Measurements from ENCODE around the gene MVK.

DNA sequence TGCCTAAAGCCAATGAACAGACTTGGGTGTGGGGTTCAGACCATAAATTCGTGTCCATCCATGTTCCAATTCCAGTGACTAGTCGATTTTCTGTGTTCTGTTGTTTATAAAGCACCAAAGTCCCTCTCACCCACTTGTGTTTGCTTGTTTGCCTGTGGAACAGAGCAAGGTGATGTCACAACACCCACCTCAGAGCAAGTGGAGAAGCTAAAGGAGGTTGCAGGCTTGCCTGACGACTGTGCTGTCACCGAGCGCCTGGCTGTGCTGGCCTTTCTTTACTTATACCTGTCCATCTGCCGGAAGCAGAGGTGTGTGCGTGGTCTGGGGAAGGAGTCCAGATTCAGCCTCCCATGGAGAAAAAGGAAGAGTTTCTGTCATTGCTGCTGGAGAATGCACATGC lies 6.0 kb downstream of the MVK start:
- no peak for TF ChIP-seq POLR2A (IDR thresholded peaks at IDR 0.05)
- TF ChIP-seq, protein P1, sequence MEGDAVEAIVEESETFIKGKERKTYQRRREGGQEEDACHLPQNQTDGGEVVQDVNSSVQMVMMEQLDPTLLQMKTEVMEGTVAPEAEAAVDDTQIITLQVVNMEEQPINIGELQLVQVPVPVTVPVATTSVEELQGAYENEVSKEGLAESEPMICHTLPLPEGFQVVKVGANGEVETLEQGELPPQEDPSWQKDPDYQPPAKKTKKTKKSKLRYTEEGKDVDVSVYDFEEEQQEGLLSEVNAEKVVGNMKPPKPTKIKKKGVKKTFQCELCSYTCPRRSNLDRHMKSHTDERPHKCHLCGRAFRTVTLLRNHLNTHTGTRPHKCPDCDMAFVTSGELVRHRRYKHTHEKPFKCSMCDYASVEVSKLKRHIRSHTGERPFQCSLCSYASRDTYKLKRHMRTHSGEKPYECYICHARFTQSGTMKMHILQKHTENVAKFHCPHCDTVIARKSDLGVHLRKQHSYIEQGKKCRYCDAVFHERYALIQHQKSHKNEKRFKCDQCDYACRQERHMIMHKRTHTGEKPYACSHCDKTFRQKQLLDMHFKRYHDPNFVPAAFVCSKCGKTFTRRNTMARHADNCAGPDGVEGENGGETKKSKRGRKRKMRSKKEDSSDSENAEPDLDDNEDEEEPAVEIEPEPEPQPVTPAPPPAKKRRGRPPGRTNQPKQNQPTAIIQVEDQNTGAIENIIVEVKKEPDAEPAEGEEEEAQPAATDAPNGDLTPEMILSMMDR (IDR thresholded peaks at IDR 0.05), result no peak
